ENCODE results near the gene FLT1.

FLT1 gene

GRCh38 chr13:28355046-28355821, 139.7 kb downstream of the FLT1 start:
- TF ChIP-seq TAF1 (IDR thresholded peaks at IDR 0.05; ENCODE audit: borderline replicate concordance, insufficient read depth, low read length): no peak
- TF ChIP-seq POLR2AphosphoS5 (IDR thresholded peaks at IDR 0.05; ENCODE audit: low read depth, low read length): no peak
- TF ChIP-seq SIN3A (IDR thresholded peaks at IDR 0.05; ENCODE audit: borderline replicate concordance, insufficient read depth, low read length): no peak
- no peak for TF ChIP-seq REST (IDR thresholded peaks at IDR 0.05; ENCODE audit: insufficient read depth in 1 of 2, low read depth in 2 of 2, low read length in 2 of 2)
- TF ChIP-seq FOXP2 (optimal IDR thresholded peaks at IDR 0.05; ENCODE audit: borderline replicate concordance, extremely low read depth, extremely low read length, insufficient read depth): no peak

- TF ChIP-seq TAF1 (IDR thresholded peaks at IDR 0.05; ENCODE audit: borderline replicate concordance, insufficient read depth, low read length): no peak
- TF ChIP-seq POLR2AphosphoS5 (IDR thresholded peaks at IDR 0.05; ENCODE audit: low read depth, low read length): no peak
- TF ChIP-seq REST (IDR thresholded peaks at IDR 0.05; ENCODE audit: insufficient read depth in 1 of 2, low read depth in 2 of 2, low read length in 2 of 2): no peak
- TF ChIP-seq SIN3A (IDR thresholded peaks at IDR 0.05; ENCODE audit: borderline replicate concordance, insufficient read depth, low read length): no peak
- no peak for TF ChIP-seq FOXP2 (optimal IDR thresholded peaks at IDR 0.05; ENCODE audit: borderline replicate concordance, extremely low read depth, extremely low read length, insufficient read depth)
Measured at GRCh38 chr13:28353679-28354078, 141.2 kb downstream of the FLT1 start.

- TF ChIP-seq REST (IDR thresholded peaks at IDR 0.05; ENCODE audit: insufficient read depth in 1 of 2, low read depth in 2 of 2, low read length in 2 of 2): no peak
Measured at GRCh38 chr13:28349907-28350654, 144.8 kb downstream of the FLT1 start.

- no peak for TF ChIP-seq FOXP2 (optimal IDR thresholded peaks at IDR 0.05; ENCODE audit: borderline replicate concordance, extremely low read depth, extremely low read length, insufficient read depth)
- no peak for TF ChIP-seq TAF1 (IDR thresholded peaks at IDR 0.05; ENCODE audit: borderline replicate concordance, insufficient read depth, low read length)
- no peak for TF ChIP-seq POLR2AphosphoS5 (IDR thresholded peaks at IDR 0.05; ENCODE audit: low read depth, low read length)
- TF ChIP-seq REST (IDR thresholded peaks at IDR 0.05; ENCODE audit: insufficient read depth in 1 of 2, low read depth in 2 of 2, low read length in 2 of 2): no peak
- no peak for TF ChIP-seq SIN3A (IDR thresholded peaks at IDR 0.05; ENCODE audit: borderline replicate concordance, insufficient read depth, low read length)
Measured at GRCh38 chr13:28349371-28349770, 145.6 kb downstream of the FLT1 start.
